ENCODE results near the gene TRAF3. TPM values are rescaled to one million over a fixed set of nuclear protein-coding genes. Genes with fewer than 3 reads are reported as not detected.
A peak's percentile ranks its signal among the peaks of the same experiment; 100 is the strongest.

TRAF3 gene
- total and polyA plus RNA-seq, 10 donors = 11.1 to 61.5 (median 39.1) TPM

GRCh38 chr14:102957222-102957621 is 180.0 kb downstream of the TRAF3 start:
- intact Hi-C loops (cut with DNase I; ENCODE audit: low total_unique reads) = no loop called here
- H3K9me3 ChIP-seq = no peaks in the 10 kb centered on the region
- no peaks in the 10 kb centered on the region for H3K27me3 ChIP-seq (replicated peaks in 1 of 7)
- peaks cover 0 to 100% (median 75%) of the 10 kb centered on the region in 6 donors for H3K36me3 ChIP-seq
- no peaks in the 10 kb centered on the region for H3K4me1 ChIP-seq
- WGBS, 5 donors = 91 to 99% (median 93%) methylated on average over 10 of the region's 10 CpGs
- DNase-seq = no peak
- no peak overlapping the region for H3K27ac ChIP-seq
- TF ChIP-seq, protein P1, sequence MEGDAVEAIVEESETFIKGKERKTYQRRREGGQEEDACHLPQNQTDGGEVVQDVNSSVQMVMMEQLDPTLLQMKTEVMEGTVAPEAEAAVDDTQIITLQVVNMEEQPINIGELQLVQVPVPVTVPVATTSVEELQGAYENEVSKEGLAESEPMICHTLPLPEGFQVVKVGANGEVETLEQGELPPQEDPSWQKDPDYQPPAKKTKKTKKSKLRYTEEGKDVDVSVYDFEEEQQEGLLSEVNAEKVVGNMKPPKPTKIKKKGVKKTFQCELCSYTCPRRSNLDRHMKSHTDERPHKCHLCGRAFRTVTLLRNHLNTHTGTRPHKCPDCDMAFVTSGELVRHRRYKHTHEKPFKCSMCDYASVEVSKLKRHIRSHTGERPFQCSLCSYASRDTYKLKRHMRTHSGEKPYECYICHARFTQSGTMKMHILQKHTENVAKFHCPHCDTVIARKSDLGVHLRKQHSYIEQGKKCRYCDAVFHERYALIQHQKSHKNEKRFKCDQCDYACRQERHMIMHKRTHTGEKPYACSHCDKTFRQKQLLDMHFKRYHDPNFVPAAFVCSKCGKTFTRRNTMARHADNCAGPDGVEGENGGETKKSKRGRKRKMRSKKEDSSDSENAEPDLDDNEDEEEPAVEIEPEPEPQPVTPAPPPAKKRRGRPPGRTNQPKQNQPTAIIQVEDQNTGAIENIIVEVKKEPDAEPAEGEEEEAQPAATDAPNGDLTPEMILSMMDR (IDR thresholded peaks at IDR 0.05 in 8 of 11, conservative IDR thresholded peaks at IDR 0.05 in 3 of 11) = no peak
- TF ChIP-seq POLR2A (IDR thresholded peaks at IDR 0.05) = no peak
- no peak for TF ChIP-seq POLR2AphosphoS5 (IDR thresholded peaks at IDR 0.05)
- no peak overlapping the region for H3K4me3 ChIP-seq

DNA sequence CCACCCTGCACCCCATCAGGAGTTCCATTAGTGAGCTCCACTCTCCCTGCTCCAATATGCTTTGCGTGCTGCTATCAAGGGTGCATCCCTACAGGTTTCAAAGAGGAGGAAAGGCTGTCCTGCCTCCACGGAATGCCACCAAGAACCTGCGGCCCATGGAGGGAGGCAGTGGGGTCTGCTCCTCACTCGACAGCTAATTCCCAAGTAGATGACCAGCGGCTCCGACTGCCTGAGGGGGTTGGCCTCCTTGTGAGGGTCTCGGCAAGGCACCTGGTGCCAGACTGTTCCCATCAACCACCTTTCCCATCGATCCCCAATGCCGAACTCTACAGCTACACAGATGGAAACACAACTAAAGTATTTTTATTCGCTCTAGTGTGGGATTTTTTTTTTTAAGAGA is 181.2 kb downstream of the TRAF3 start:
- H3K27ac ChIP-seq = no peak overlapping the region
- intact Hi-C loops (cut with DNase I; ENCODE audit: low total_unique reads) = no loop called here
- no peak overlapping the region for H3K4me3 ChIP-seq
- WGBS, 5 donors = 94 to 98% (median 96%) methylated on average over 10 of the region's 10 CpGs
- H3K27me3 ChIP-seq (replicated peaks in 1 of 7) = no peaks in the 10 kb centered on the region
- TF ChIP-seq POLR2A (IDR thresholded peaks at IDR 0.05) (no peak), POLR2AphosphoS5 (IDR thresholded peaks at IDR 0.05) (peak in 1 of 3 donors; percentile 7)
- TF ChIP-seq, protein P1 (IDR thresholded peaks at IDR 0.05 in 8 of 11, conservative IDR thresholded peaks at IDR 0.05 in 3 of 11) = no peak
- DNase-seq = no peak
- no peaks in the 10 kb centered on the region for H3K4me1 ChIP-seq
- H3K9me3 ChIP-seq = no peaks in the 10 kb centered on the region
- H3K36me3 ChIP-seq = peaks cover 0 to 100% (median 75%) of the 10 kb centered on the region in 6 donors

Small RNA genes lying within 50 kb of the gene (small RNA-seq; reads per million reads assigned to genes)
- gene RNU6-1316P = 0 reads per million in 4 donors

Other genes starting within 250 kb of the TRAF3 start
- 10 to 100 TPM; 17.0 to 30.6 (median 21.9) TPM for gene RCOR1, start 184.8 kb upstream of the TRAF3 start, total RNA-seq
- 1 to 10 TPM; 3.7 to 5.8 (median 3.8) TPM for gene RCOR1, start 184.8 kb upstream of the TRAF3 start, polyA plus RNA-seq
- 1 to 10 TPM in 6 of 7 donors, under 1 TPM in 1; 0.65 to 3.0 (median 2.4) TPM for gene AMN, start 145.2 kb downstream of the TRAF3 start, total RNA-seq
- gene AMN, start 145.2 kb downstream of the TRAF3 start, polyA plus RNA-seq = 1 to 10 TPM; 1.6 to 2.2 (median 2.1) TPM

All from spleen (tissue), 11 donors.